Activated CD4-positive, alpha-beta T cell treated with anti-CD3 and anti-CD28 coated beads, Interleukin-2, amount 50 U/mL, for 4 hours (primary cell): Measurements from ENCODE around the gene FERMT2.
"Not testable (repeated sequence)": the region's sequence is repeated elsewhere in the genome, so short reads cannot be mapped to it uniquely, and the experiment has no call there.

Source experiments
- DNase-seq, 2 experiments: peaks; one replicate each; pipeline ENCODE4 v3.0.0-alpha.2; 2020

FERMT2 gene

DNA sequence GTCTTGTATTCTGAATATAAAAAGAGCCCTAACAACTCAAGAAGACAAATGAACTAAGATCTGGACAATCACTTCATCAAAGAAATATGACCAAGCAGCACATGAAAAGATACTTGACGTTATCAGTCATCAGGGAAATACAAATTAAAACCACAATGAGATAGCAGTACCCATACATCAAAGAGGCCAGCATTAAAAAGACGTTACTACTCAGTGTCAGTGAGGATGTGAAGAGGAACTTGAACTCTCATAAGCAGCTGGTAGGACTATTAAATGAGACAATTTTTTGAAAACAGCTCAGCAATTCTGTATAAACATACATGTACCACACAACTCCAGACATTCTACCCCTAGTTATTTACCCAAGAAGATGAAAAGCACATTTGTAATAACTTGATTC lies 55.9 kb downstream of the FERMT2 start:
- DNase-seq: no peak

GRCh38 chr14:52891800-52892199 lies 59.0 kb downstream of the FERMT2 start:
- DNase-seq: no peak

- no peak for DNase-seq
Observed at GRCh38 chr14:52888839-52889838, 61.7 kb downstream of the FERMT2 start.

GRCh38 chr14:52888159-52888558 lies 62.7 kb downstream of the FERMT2 start:
- DNase-seq: no peak

GRCh38 chr14:52885230-52885629 lies 65.6 kb downstream of the FERMT2 start:
- no peak for DNase-seq

DNA sequence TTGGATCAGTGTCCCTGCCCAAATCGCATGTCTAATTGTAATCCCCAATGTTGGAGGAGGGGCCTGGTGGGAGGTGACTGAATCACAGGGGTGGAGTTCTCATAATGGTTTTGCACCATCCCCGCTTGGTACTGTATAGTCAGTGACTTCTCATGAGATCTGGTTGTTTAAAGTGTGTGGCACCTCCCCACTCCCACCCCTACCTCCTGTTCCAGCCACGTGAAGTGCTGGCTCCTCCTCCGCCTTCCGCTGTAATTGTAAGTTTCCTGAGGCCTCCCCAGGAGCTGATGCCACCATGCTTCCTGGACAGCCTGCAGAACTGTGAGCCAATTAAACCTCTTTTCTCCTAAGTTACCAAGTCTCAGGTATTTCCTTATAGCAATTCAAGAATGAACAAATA lies 67.2 kb downstream of the FERMT2 start:
- no peak for DNase-seq

- DNase-seq: no peak
Observed at GRCh38 chr14:52882824-52883223, 68.0 kb downstream of the FERMT2 start.

DNA sequence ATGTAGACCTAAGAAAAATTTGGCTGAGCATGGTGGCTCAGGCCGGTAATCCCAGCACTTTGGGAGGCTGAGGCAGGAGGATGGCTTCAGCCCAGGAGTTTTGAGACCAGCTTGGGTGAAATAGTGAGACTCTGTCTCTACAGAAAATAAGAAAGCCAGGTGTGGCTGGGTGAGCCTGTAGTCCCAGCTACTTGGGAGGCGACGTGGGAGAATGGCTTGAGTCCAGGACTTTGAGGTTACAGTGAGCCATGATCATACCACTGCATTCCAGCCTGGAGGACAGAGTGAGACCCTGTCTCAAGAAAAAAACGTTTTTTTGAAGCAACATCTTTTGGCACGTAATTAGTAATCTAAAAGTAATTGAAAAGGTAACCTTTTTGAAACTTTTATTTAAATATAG lies 70.9 kb downstream of the FERMT2 start:
- DNase-seq: no peak

GRCh38 chr14:52878946-52879345 lies 71.9 kb downstream of the FERMT2 start:
- DNase-seq: no peak

DNA sequence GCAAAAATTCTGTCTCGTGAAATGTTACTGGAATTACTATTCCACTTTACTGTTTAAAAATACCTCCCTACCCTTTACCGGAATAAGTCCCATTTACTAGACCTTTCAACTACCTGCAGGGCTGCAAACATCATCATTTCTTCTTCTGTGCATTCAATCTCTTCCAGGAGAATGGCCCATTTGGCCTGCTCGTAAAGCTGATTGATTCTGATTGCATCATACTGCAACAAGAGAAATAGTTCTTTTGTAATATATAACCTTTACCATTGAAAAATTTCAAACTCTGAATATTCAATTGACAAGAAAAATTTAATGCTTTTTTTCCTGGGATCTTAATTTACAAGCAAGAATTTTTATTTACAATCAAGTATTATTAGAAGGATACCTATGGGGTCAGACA lies 72.4 kb downstream of the FERMT2 start:
- no peak for DNase-seq

DNA sequence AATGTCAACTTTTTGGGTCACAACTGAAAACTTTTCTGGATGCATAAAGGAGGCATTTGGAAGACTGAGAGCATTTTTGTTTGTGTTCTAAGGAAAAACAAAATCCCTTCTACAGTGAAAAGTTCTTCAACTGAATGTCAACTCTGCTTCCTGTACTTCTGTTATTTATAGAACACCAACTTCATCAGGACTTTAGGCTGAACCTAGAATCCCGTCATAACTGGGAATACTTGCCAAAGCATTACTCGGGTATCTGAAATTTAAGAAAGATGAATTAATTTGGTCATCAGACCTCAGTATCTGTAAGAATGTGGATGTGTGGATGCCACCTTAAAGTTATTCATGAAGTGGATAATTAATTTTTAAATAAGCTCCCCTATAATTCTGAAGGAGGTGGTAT lies 73.2 kb downstream of the FERMT2 start:
- no peak for DNase-seq

GRCh38 chr14:52876806-52877205 lies 74.0 kb downstream of the FERMT2 start:
- no peak for DNase-seq

GRCh38 chr14:52876311-52876710 lies 74.5 kb downstream of the FERMT2 start:
- DNase-seq: no peak

GRCh38 chr14:52875707-52876106 lies 75.1 kb downstream of the FERMT2 start:
- DNase-seq: no peak

DNA sequence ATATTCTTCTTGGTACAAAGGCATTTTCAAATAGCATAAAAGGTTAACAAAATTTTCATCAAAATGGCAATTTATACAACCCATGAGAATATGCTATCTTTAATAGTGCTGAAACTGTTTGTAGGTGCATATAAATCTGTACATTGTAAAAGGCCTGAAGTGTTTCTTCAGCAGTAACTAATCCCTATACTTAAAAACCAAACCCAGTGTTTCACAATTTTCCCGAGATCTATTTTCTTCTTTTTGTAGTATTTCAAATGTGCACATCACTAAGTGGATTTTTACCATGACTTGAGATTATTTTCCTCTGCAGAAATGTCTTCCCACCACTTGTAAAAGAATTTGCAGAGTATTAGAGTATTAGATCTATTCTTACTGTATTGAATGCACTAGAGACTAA lies 76.5 kb downstream of the FERMT2 start:
- DNase-seq: no peak

DNA sequence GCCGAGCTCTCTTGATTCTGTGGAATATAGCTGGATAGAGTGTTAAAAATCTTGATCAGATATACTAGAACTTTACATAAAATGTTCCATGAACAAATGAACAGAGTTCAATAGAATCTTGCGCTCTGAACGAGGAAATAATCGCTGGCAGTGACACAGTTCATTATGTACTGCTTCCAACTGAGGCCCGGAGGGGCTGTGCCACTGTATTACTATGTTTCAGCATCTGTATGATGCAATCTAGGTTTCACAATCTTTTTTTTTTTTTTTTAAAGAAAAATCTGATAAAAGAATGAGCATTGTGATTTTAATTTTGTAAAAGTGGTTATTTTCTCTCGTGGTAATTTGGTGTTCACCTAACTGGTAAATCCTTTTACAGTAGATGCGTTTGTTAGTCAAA lies 77.2 kb downstream of the FERMT2 start:
- DNase-seq: no peak

- no peak for DNase-seq
Observed at GRCh38 chr14:52873065-52873464, 77.8 kb downstream of the FERMT2 start.

DNA sequence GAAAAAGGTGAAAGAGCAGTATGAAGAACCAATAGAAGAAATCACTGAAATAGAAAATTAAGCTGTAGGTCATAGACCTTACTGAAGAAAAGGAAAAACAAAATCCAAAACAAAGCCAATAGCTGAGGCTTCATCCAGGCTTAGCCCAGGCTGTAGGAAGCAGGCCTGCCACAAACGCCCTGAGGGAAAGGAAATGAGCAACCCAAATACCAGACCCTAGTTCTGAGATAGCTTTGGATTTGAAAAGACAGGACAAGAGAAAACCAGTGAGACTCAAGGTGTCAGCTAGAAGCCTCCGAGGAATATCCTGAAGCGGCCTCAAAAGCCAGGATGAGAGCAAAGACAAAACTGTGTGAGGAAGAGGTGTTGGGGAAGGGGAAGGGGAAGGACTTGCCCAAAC lies 79.2 kb downstream of the FERMT2 start:
- no peak for DNase-seq

DNA sequence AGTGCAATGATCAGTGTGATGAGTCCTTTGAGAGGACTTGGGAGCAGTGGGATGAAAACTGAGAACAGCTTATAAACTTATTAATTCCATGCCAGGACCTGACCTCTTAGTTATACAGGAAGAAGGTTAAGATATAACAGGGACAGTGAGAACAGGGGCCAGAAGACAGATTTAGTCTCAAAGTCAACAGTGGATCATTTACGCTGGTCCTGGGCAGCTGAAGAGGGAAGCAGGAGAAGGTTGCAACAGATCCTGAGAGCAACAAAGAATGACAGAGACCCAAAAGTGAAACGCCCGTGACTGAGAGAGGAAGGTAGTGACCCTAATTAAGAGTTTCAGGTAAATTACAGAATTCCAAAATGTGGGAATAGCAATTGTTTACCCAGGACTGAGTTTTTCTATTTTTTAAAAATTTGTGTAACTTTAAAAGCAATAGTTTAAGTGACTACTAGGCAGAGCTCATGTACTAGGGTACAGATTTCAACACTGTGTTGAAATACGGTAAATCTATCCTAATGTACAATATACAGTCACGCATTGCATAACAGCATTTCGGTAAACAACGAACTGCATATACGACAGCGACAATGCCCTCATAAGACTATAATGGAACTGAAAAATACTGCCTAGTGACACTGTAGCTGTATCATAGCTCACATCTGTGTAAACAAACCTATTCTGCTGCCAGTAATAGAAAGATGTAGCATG lies 81.8 kb downstream of the FERMT2 start:
- DNase-seq: no peak

- not testable (repeated sequence) for DNase-seq
Observed at GRCh38 chr14:52864893-52865292, 86.0 kb downstream of the FERMT2 start.

- no peak for DNase-seq
Observed at GRCh38 chr14:52863334-52863700, 87.5 kb downstream of the FERMT2 start.

- no peak for DNase-seq
Observed at GRCh38 chr14:52862632-52863333, 88.1 kb downstream of the FERMT2 start.

- DNase-seq: no peak
Observed at GRCh38 chr14:52861403-52861802, 89.4 kb downstream of the FERMT2 start.

DNA sequence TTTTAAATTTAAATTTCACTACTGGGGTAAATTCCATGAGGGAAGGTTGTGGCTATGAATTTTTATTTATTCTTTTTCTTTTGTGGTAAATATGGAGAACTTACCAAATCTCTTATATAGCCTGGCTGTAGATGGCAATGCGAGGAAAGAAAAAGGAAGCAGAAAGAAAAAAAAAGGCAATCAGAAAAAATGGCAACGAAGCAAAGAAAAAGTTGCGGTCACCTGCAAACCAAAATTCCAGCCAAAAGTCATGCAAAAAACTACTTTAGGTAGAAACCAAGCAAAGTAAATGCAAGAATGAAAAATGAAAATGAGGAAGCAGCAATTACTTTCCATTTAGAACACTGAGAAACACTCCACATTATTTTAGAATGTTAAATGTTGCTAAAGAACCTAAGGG lies 89.9 kb downstream of the FERMT2 start:
- no peak for DNase-seq
